Stimulated activated CD8-positive, alpha-beta memory T cell treated with anti-CD3 and anti-CD28 coated beads, Interleukin-7, amount 100 ng/mL, for 48 hours (primary cell): Measurements from ENCODE around the gene WFDC1.

ENCODE experiments used
- DNase-seq, 2 donors: peaks; one replicate each; pipeline ENCODE4 v3.0.0-alpha.2; 2020; ENCODE audit warnings: low read depth in 1 of 2; ENCODE audit errors: extremely low read depth in 1 of 2

The WFDC1 gene, protein sequence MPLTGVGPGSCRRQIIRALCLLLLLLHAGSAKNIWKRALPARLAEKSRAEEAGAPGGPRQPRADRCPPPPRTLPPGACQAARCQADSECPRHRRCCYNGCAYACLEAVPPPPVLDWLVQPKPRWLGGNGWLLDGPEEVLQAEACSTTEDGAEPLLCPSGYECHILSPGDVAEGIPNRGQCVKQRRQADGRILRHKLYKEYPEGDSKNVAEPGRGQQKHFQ

GRCh38 chr16:84294531-84295142 is at the start of gene WFDC1:
WFDC1 (plus strand) TSS chr16:84294878; CDS start chr16:84294972, 94 bp downstream.
- DNase-seq, result no peak

- DNase-seq, result no peak
Observed at GRCh38 chr16:84245956-84246678, 48.6 kb upstream of the WFDC1 start.

DNA sequence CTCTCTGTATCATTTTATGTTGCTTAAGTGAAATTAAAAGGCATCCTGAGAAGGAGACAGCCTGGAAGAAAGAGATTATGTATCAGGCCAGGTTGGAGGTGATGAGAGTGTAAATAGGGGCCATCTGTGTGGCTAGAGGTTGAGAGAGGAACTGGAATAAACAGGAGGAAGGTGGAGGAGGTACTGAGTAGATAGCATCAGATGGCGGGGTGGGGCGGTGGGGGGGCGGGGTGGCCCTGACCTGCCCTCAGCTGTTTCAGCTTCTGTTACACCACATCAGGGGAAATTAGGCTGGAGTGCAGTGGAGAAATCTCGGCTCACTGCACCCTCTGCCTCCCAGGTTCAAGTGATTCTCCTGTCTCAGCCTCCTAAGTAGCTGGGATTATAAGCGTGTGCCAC is 48.0 kb upstream of the WFDC1 start:
- no peak for DNase-seq

- DNase-seq, result no peak
Observed at GRCh38 chr16:84247331-84247730, 47.3 kb upstream of the WFDC1 start.

DNA sequence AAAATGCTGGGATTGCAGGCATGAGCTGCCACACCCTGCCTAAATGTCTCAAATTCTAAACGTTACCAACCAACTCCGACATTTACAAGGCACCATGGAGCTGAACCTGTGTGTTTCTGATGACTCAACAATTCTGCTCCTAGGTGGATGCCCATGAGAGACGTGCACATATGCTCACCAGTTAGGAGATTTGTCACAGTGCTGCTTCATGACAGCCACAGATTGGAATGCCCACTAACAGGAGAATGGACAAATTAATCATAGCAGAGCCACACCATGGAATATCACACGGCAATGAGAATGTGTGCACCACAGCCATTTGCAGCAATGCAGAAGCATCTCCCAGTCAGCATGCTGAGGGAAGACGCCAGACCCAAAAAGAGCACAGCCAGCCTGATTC is 46.8 kb upstream of the WFDC1 start:
- DNase-seq, result no peak

- DNase-seq, result no peak
Observed at GRCh38 chr16:84252184-84252583, 42.5 kb upstream of the WFDC1 start.

GRCh38 chr16:84253173-84253572 is 41.5 kb upstream of the WFDC1 start:
- no peak for DNase-seq

- no peak for DNase-seq
Observed at GRCh38 chr16:84254062-84254461, 40.6 kb upstream of the WFDC1 start.

- DNase-seq, result no peak
Observed at GRCh38 chr16:84255050-84255810, 39.4 kb upstream of the WFDC1 start.

- DNase-seq, result no peak
Observed at GRCh38 chr16:84258266-84258665, 36.4 kb upstream of the WFDC1 start.

- DNase-seq, result no peak
Observed at GRCh38 chr16:84259691-84260090, 35.0 kb upstream of the WFDC1 start.

DNA sequence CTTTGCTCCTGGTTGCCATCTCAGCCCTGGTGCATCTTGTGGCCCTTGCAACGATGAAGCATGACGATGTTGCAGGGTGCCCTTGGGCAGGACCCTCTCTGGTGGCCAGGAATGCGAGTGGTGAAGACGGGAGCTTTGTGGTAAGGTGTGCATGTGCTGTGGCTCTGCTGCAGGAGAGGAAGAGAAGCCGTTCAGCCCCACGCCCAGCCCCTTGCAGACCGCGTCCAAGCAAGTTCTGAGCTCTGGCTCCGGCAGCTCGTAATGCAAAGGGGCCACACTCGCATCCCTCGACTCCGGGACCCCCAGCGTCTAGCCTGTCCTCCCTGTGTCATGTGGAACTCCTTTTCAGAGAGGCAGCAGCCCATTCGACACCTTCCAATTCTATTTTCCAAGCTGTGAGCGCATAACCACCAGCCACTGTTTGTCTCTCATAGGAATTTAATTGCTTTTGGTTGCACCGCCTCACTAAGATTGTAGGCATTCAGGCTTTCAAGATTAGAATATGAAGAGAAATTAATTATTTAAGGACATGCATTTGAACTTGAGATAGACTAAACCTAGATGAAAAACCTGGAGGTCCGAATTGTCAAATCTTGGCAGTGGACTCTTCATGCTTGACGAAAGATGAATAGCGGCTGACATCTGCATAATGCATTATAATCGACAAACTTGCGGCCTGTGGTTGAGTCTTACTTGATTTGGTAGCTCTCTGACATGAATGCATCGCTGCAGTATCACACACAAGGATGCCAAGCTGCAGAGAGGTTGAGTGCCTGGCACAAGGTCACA is 33.7 kb upstream of the WFDC1 start:
- no peak for DNase-seq

GRCh38 chr16:84262031-84262430 is 32.6 kb upstream of the WFDC1 start:
- no peak for DNase-seq

DNA sequence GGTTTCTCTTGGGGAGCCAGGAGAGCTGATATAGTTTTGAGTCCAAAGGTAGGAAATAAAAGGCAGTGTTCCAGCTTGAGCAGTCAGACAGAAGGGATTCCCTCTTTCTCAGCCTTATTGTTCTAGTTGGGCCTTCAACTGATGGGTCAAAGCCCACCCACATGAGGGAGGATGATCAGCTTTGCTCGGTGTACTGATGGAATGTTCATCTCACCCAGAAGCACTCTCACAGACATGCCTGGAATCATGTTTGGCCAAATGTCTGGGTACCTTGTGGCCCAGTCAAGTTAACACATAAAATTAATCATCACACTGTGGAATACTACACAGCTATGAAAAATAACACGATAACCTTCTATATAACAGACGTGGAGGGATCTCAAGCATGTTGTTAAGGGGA is 31.7 kb upstream of the WFDC1 start:
- DNase-seq, result no peak

DNA sequence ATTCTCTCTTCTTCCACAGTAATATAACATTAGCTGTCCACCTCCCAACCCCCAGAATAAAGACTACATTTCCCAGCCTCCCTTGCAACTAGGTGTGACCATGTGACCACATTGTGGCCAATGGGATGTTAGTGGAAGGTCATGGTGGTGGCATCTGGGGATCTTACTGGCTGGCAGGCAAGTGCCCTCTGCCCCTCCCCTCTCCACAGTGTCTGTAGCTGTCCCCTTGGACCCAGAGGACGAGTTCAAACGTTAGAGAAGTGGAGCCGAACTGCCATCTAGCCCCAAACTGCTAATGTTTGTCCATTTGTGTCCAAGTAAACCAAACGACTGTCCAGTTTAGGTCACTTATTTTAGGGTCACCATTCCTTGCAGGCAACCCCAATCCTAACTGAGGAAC is 28.2 kb upstream of the WFDC1 start:
- peak; percentile 2 to 10 for DNase-seq

GRCh38 chr16:84267380-84267779 is 27.3 kb upstream of the WFDC1 start:
- DNase-seq, result no peak

DNA sequence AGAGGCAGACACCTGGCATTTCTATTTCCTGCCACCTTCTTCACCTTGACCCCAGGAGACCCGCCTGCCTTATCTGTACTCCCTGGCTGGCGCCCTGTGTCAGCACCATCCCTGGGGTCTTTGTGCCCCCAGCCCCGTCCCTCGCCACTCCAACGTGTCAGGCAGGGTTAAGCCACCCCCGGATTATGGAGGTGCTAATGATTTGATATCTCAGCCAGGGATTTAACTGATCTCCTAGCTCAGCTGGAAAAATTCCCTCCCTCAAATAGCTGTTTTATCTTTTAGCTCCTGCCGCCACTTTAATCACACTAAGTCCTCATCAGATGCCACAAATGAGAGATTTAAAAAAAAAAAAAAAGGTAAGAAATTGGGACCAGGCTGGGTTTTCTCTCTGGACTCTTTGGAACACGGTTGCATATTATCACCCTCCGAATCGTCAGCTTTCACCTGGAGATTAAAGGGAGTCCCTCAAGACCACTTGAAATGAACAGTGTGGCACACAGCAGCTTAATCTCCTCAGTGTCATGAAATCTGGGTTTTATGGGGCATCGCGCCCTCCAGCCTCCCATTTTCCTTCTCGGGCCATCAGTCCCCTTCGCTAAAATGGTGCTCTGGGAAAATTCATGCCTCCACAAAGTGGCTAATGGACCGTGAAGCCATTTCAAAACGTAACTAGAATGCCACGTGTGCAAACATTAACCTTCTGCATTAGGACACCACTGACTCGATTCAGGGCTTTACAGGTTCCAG is 26.2 kb upstream of the WFDC1 start:
- DNase-seq, result no peak

- no peak for DNase-seq
Observed at GRCh38 chr16:84270071-84270470, 24.6 kb upstream of the WFDC1 start.

- no peak for DNase-seq
Observed at GRCh38 chr16:84270531-84270930, 24.1 kb upstream of the WFDC1 start.

- DNase-seq, result no peak
Observed at GRCh38 chr16:84271037-84271436, 23.6 kb upstream of the WFDC1 start.
